DND-41 (cell line): ENCODE data around the gene TFR2.

Experiments
- ATAC-seq: fragments of 200-7000 bp; cut with Tn5 transposase; 3 replicates; pipeline ENCODE4 v1.9.1; 2021; ENCODE audit warnings: low read depth; ENCODE audit not compliant: insufficient read depth
- DNase-seq: peaks from one replicate; pipeline ENCODE4 v3.0.0-alpha.2; 2020
- H2AFZ ChIP-seq: 2 replicates; pipeline ENCODE4 v1.6.0; 2012; ENCODE audit warnings: low read depth, low read length
- H3K27ac ChIP-seq: 2 replicates; pipeline ENCODE4 v1.5.1; 2012; ENCODE audit warnings: low read length, inconsistent platforms
- H3K27me3 ChIP-seq: fragments of 200-600 bp; sonication (generic); 2 replicates; pipeline ENCODE4 v1.6.0; 2012; ENCODE audit warnings: low read length, mild to moderate bottlenecking, inconsistent platforms; ENCODE audit not compliant: insufficient read depth, poor library complexity
- H3K36me3 ChIP-seq: 2 replicates; pipeline ENCODE4 v1.5.1; 2012; ENCODE audit warnings: low read length, inconsistent platforms; ENCODE audit not compliant: insufficient read depth
- H3K4me1 ChIP-seq: 2 replicates; pipeline ENCODE4 v1.5.1; 2012; ENCODE audit warnings: mild to moderate bottlenecking, low read length; ENCODE audit not compliant: insufficient read depth
- H3K4me2 ChIP-seq: 2 replicates; pipeline ENCODE4 v1.6.0; 2012; ENCODE audit warnings: mild to moderate bottlenecking, moderate library complexity, low read length, inconsistent platforms; ENCODE audit not compliant: insufficient read depth
- H3K4me3 ChIP-seq, 2 experiments: fragments of 200-600 bp in 1 of 2; shearing (Covaris generic) in 1 of 2; 2 replicates each; pipeline ENCODE4 v1.5.1; 2012 to 2016; ENCODE audit warnings: inconsistent platforms in 2 of 2, low read length in 2 of 2, mild to moderate bottlenecking in 2 of 2, low read depth in 1 of 2, moderate library complexity in 1 of 2
- H3K79me2 ChIP-seq: 2 replicates; pipeline ENCODE4 v1.6.0; 2012; ENCODE audit warnings: low read length, inconsistent platforms; ENCODE audit not compliant: insufficient read depth
- H3K9ac ChIP-seq: 2 replicates; pipeline ENCODE4 v1.6.0; 2012; ENCODE audit warnings: low read depth, mild to moderate bottlenecking, inconsistent platforms, low read length, moderate library complexity
- H3K9me3 ChIP-seq: 2 replicates; pipeline ENCODE4 v1.5.1; 2012; ENCODE audit warnings: low read length, moderate library complexity, mild to moderate bottlenecking, inconsistent platforms; ENCODE audit not compliant: insufficient read depth, severe bottlenecking
- H4K20me1 ChIP-seq: 2 replicates; pipeline ENCODE4 v1.6.0; 2012; ENCODE audit warnings: low read length; ENCODE audit not compliant: insufficient read depth
- CTCF ChIP-seq: IDR thresholded peaks from 2 replicates; pipeline ENCODE4 v1.5.1; 2012; ENCODE audit warnings: borderline replicate concordance, low read length, moderate library complexity, mild to moderate bottlenecking; ENCODE audit not compliant: poor library complexity, severe bottlenecking; ENCODE audit errors: extremely low read depth
- EZH2 ChIP-seq: IDR thresholded peaks from 3 replicates; pipeline ENCODE4 v1.6.1; 2012; ENCODE audit warnings: borderline replicate concordance, low read depth, mild to moderate bottlenecking, moderate library complexity, low read length, inconsistent platforms; ENCODE audit not compliant: severe bottlenecking

Gene TFR2

GRCh38 chr7:100621554-100621953 is 19.8 kb downstream of the TFR2 start:
- Histone ChIP-seq H3K4me1 (peaks cover 7% of the 10 kb centered on the region), H3K9ac (no peak overlapping the region), H3K27ac (no peak overlapping the region), H3K4me3 (no peak overlapping the region), H4K20me1 (no peaks in the 10 kb centered on the region), H3K79me2 (no peaks in the 10 kb centered on the region), H2AFZ (no peak overlapping the region), H3K4me2 (no peak overlapping the region), H3K36me3 (no peaks in the 10 kb centered on the region), H3K9me3 (no peaks in the 10 kb centered on the region), H3K27me3 (no peaks in the 10 kb centered on the region)
- ATAC-seq (no peak), DNase-seq (no peak)
- TF ChIP-seq EZH2 (no peak), CTCF (no peak)

DNA sequence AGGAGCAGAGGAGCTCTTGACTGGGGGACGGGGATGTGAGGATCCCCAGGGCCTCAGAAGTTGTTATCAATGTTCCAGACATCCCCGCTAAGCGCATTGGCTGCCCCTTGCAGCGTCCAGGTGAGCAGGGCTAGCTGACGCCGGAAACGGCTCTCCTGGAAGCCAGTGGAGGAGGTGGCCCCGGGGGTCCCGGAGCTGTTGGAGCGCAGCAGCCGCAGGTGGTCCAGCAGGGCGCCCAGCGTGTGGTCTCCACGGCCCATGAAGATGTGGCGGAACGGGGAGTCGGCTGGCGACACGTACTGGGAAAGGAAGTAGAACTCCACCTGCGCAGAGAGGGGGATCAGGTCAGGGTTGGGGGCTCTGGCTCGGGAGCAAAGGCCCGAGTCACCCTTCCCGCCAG is 20.5 kb downstream of the TFR2 start:
- no peaks in the 10 kb centered on the region for H3K4me1 ChIP-seq
- no peak overlapping the region for H3K9ac ChIP-seq
- TF ChIP-seq CTCF (no peak), EZH2 (no peak)
- H4K20me1 ChIP-seq: no peaks in the 10 kb centered on the region
- ATAC-seq (no peak), DNase-seq (no peak)
- no peaks in the 10 kb centered on the region for H3K9me3 ChIP-seq
- H3K4me3 ChIP-seq: no peak overlapping the region
- H3K27me3 ChIP-seq: no peaks in the 10 kb centered on the region
- no peaks in the 10 kb centered on the region for H3K36me3 ChIP-seq
- H2AFZ ChIP-seq: no peak overlapping the region
- H3K27ac ChIP-seq: no peak overlapping the region
- no peaks in the 10 kb centered on the region for H3K79me2 ChIP-seq
- no peak overlapping the region for H3K4me2 ChIP-seq

- DNase-seq (no peak), ATAC-seq (no peak)
- Histone ChIP-seq H3K79me2 (no peaks in the 10 kb centered on the region), H3K4me3 (no peak overlapping the region), H3K9me3 (no peaks in the 10 kb centered on the region), H2AFZ (no peak overlapping the region), H3K27ac (no peak overlapping the region), H4K20me1 (no peaks in the 10 kb centered on the region), H3K27me3 (no peaks in the 10 kb centered on the region), H3K9ac (no peak overlapping the region), H3K36me3 (no peaks in the 10 kb centered on the region), H3K4me1 (no peaks in the 10 kb centered on the region), H3K4me2 (no peak overlapping the region)
- no peak for TF ChIP-seq EZH2
- TF ChIP-seq CTCF: no peak
Measured at GRCh38 chr7:100620239-100620638, 21.1 kb downstream of the TFR2 start.

GRCh38 chr7:100614308-100614861 is 27.0 kb downstream of the TFR2 start:
- Histone ChIP-seq H3K4me1 (peaks cover 24% of the 10 kb centered on the region), H3K4me2 (no peak overlapping the region), H3K27me3 (no peaks in the 10 kb centered on the region), H3K4me3 (no peak overlapping the region), H3K79me2 (peaks cover 5% of the 10 kb centered on the region; the same call in 1 of the 2 replicates), H3K9ac (no peak overlapping the region), H2AFZ (no peak overlapping the region), H3K36me3 (no peaks in the 10 kb centered on the region), H4K20me1 (no peaks in the 10 kb centered on the region), H3K9me3 (no peaks in the 10 kb centered on the region), H3K27ac (no peak overlapping the region)
- no peak for TF ChIP-seq EZH2
- TF ChIP-seq CTCF: no peak
- no peak for ATAC-seq
- no peak for DNase-seq
